GM10847 (cell line): Measurements from ENCODE around the gene VNN1.

Source experiments
- POLR2A ChIP-seq: IDR thresholded peaks from 2 replicates; pipeline ENCODE4 v1.6.1; 2011; ENCODE audit not compliant: insufficient read length; ENCODE audit errors: extremely low read depth

The VNN1 gene, protein sequence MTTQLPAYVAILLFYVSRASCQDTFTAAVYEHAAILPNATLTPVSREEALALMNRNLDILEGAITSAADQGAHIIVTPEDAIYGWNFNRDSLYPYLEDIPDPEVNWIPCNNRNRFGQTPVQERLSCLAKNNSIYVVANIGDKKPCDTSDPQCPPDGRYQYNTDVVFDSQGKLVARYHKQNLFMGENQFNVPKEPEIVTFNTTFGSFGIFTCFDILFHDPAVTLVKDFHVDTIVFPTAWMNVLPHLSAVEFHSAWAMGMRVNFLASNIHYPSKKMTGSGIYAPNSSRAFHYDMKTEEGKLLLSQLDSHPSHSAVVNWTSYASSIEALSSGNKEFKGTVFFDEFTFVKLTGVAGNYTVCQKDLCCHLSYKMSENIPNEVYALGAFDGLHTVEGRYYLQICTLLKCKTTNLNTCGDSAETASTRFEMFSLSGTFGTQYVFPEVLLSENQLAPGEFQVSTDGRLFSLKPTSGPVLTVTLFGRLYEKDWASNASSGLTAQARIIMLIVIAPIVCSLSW

DNA sequence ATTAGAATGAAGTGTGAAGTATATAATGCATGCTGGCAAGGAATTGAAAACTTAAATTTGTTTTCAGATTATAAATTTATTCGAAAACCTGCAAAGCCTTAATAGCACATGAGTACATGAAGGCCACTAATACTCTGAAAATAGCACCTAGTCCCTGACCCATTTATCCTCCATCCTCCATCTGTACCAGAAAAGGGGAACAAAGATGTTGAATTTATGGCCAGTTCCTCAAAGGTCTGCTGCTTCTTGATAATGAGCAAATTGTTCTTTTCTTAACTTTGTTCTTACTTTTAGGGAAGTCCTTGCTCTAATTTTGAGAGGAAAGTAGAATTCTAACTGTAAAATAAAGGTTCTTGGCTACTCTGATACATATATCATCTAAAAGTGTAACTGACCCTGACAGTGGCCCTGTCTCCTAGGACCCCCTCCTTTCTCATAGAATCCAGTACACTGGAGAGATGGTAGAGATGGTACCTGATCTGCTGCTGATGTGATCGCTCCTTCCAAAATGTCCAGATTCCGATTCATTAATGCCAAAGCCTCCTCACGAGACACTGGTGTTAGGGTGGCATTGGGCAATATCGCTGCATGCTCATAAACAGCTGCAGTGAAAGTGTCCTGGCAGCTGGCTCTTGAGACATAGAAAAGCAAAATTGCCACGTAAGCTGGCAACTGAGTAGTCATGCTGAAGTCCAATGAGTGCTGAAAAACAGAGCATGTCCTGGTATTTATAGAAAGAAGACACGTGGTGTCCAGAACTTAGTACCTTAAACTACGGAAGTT, at the start of gene VNN1:
TSS of gene VNN1 (minus strand) at position 704 of the 783 bp plus-strand sequence. CDS start at position 684, 20 bp downstream.
- TF ChIP-seq POLR2A = no peak

- TF ChIP-seq POLR2A = no peak
Observed at GRCh38 chr6:132763269-132763668, 49.4 kb upstream of the VNN1 start.

GRCh38 chr6:132760256-132760655, 46.4 kb upstream of the VNN1 start:
- no peak for TF ChIP-seq POLR2A

DNA sequence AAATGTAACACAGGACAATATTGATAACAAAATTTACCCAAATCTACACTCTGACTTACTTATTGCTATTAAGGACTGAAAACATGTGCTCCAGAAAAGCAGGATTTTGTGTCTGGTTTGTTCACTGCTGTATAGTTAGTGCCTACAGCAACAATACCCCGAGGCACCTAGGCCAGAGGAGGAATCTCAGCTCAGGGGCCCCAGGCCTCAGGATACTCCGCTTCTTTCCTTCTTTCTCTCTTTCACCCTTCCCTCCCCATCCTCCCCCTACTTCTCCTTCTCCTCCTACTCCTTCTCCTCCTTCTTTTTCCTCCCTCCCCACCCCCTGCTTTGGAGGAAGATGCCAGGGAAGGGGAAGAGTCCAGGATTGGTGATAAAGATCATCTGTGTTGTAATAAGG, 44.8 kb upstream of the VNN1 start:
- TF ChIP-seq POLR2A = no peak

DNA sequence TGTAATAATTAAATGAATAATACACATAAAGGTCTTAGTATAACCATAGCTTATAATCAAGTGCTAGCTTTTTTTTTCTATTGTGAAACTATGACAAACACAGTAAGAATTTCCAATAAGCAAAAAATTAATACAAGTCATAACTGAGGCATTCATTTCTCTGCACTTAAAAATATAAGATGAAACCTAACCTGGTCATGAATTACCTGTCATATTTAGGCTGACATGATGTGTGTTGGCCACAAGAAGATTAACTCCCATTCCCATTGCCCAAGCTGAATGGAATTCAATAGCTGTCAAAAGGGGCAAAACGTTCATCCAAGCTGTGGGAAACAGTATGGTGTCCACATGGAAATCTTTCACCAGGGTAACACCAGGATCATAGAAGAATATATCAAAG, 38.4 kb upstream of the VNN1 start:
- TF ChIP-seq POLR2A = no peak

DNA sequence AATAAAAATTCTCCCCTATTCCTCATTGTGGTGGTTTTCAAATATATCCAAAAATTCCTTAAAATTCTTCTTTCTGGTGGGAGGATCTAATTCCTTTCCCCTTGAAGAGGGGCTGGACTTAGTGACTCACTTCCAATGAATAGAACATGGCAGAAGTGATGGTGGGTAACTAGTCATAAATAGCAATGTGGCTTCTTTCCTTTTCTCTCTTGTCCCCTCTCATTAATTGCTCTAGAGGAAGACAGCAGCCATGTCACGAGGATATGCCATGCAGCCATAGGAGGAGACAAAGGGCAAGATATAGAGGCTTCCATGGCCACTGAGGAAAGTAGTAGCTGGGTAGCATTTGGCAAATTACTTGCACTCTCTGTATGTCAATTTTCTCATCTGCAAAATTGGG, 38.0 kb upstream of the VNN1 start:
- TF ChIP-seq POLR2A = no peak

DNA sequence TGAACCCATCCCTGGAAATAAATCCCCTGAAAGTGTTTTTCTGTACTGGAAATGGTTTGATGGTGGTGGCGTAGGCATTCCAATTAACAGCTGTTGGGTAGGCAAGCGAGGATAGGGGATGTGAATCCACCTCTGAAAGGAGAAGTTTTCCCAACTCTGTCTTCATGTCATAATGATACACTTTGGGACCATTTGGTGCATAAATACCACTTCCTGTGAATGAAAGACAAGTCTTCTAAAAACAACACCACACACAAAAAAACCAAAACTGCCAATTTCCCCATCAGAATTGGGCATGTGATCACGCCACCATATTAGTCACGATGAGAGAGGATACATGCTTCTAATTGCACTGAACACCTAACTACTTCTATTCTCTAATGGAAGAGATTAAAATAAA, 37.5 kb upstream of the VNN1 start:
- no peak for TF ChIP-seq POLR2A

DNA sequence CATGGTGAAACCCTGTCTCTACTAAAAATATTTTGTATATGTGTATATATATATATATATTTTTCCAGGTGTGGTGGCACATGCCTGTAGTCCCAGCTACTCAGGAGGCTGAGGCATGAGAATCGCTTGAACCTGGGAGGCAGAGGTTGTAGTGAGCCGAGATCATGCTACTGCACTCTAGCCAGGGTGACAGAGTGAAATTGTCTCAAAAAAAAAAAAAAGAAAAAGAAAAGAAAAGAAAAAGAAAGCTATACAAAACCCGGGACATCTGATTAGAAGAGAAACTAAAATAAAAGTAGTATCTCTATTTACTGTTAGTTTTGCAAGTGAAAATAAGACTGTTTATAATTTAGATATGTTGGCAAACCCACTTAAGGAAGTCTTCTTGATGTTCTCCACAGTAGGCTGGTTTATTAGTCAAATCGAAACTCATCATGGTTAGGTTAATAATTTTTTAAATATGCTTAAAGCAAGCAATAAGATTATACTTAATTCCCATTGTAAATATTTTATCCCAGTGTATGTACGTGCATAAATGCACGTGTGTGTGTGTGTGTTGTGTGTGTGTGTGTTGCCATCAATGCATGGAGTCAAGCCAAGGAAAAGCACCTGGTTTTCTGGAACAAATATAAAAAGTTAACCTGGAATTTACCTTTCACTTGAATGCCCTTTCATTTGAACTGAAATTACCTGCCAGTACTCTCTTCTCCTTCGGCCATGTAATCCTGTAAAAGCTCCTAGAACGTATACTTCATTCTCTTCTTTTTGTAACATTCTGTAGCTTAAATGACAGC, 36.8 kb upstream of the VNN1 start:
- TF ChIP-seq POLR2A = no peak

DNA sequence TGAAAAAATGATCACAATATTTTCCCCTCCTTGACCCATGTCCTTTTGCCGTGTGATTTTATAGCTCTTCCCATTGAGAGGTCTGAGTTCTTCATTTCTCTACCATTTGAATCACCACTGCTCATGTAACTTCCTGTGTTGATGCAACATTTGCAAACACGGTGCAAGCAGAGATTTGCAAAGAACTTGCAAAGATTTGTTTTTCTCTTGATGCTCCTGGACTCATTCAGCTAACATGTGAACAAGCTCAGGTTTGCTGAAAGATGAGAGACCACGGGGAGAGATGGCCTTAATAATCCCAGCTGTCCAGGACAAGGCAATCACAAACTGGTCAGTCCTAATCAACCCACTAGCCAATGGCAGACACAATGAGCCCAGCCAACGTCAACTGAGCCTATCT, 35.3 kb upstream of the VNN1 start:
- TF ChIP-seq POLR2A = no peak

- no peak for TF ChIP-seq POLR2A
Observed at GRCh38 chr6:132748446-132748845, 34.6 kb upstream of the VNN1 start.

- TF ChIP-seq POLR2A = no peak
Observed at GRCh38 chr6:132746048-132746447, 32.2 kb upstream of the VNN1 start.

GRCh38 chr6:132742495-132742894, 28.6 kb upstream of the VNN1 start:
- TF ChIP-seq POLR2A = no peak

GRCh38 chr6:132741281-132741680, 27.4 kb upstream of the VNN1 start:
- TF ChIP-seq POLR2A = no peak

- TF ChIP-seq POLR2A = no peak
Observed at GRCh38 chr6:132736239-132736638, 22.4 kb upstream of the VNN1 start.

DNA sequence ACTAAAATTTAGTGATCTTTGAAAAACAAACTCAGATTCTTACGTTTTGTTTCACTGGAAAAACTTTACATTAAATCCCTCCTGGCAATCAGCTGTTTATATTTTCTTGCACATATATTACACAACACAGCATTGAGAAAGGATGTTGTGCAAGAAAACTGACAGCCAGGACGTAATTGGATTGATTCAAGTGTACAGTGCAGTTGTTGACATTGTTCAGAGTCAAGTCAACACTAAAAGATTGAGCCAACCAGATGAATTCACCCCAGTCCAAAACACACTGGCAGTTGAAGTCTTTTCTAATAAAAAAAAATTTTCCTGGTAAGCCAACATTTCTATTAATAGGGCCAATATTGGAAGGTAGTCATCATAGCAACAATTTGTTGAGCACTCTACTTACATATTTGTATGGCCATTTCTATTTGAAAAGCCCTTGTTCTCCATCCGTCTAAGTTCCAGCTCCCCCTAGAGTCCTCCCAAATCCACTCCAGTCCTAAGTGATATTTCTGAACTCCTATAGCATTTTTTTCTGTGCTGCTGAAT, 20.9 kb upstream of the VNN1 start:
- TF ChIP-seq POLR2A = no peak
